Tibial artery (tissue), 4 donors: Measurements from ENCODE around the gene SLC45A1.
A peak's percentile ranks its signal among the peaks of the same experiment; 100 is the strongest.

ENCODE experiments used
- DNase-seq, 2 donors: peaks; one replicate each; pipeline ENCODE4 v3.0.0-alpha.2; 2019
- H3K27ac ChIP-seq, 2 donors: fragments of 200-600 bp; sonication (generic) in 1 of 2; 1 replicate in 1 of 2; 2 replicates in 1 of 2; pipeline ENCODE4 v1.5.1; 2018 to 2019; ENCODE audit warnings: mild to moderate bottlenecking in 1 of 2
- H3K27me3 ChIP-seq, 2 donors: fragments of 200-600 bp; sonication (generic) in 1 of 2; one replicate each; pipeline versions ENCODE4 v1.5.1 to v1.6.0; 2016 to 2019
- H3K36me3 ChIP-seq, 3 donors: fragments of 200-600 bp; sonication (generic) in 2 of 3; one replicate each; pipeline ENCODE4 v1.5.1; 2016 to 2019; ENCODE audit warnings: mild to moderate bottlenecking in 2 of 3
- H3K4me1 ChIP-seq, 4 donors: fragments of 200-600 bp; sonication (generic) in 2 of 4; 1 replicate in 3 of 4; 2 replicates in 1 of 4; pipeline ENCODE4 v1.5.1; 2016 to 2019
- H3K4me3 ChIP-seq, 2 donors: fragments of 200-600 bp; sonication (generic) in 1 of 2; 1 replicate in 1 of 2; 2 replicates in 1 of 2; pipeline ENCODE4 v1.5.1; 2018 to 2019; ENCODE audit warnings: mild to moderate bottlenecking in 2 of 2
- H3K9me3 ChIP-seq, 3 donors: fragments of 200-600 bp; sonication (generic) in 1 of 3; one replicate each; pipeline ENCODE4 v1.5.1; 2016 to 2019
- intact Hi-C: fragments of 100-400 bp; cut with DNase I; formaldehyde crosslinking; loops from one replicate; pipeline ENCODE4 v1.15.0; 2023; ENCODE audit warnings: low total_unique reads
- TF ChIP-seq, protein P1 (sequence below), 2 experiments: fragments of 200-600 bp in 1 of 2; fragments of 450-650 bp in 1 of 2; IDR thresholded peaks; one replicate each; pipeline ENCODE4 v1.5.1; 2017 to 2019; ENCODE audit warnings: antibody characterized with exemption in 2 of 2, mild to moderate bottlenecking in 1 of 2, moderate library complexity in 1 of 2

Gene SLC45A1

DNA sequence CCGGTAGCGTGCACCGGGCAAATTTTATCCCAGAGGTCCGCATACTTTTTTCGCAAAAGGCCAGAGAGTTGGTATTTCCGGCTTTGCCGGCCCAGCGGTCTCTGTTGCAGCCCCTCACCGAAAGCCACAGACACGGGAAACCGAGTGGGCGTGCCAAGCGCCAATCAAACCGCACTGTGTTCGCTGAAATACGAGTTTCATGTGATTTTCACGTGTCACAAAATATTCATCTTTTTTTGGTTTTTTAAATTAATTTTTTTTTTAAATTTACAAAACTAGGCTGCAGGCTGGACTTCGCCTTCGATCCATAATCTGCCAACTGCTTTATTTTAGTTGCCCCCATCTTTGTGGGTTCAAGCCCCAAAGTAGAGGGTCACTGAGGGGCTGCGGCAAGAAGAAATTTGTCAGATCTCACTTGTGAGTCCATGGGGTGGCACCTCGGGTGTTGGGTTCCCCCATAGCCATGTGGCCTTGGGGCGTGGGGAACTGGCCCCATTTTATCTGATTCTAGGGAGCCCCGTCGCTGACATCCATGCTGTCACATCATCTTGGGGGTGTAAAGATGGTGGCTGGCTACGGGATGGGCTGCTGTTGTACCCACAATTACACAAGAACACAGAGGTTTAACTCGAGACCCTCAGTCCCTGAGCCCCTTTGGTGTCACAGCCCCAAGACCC lies 20.8 kb downstream of the SLC45A1 start:
- TF ChIP-seq, protein P1, sequence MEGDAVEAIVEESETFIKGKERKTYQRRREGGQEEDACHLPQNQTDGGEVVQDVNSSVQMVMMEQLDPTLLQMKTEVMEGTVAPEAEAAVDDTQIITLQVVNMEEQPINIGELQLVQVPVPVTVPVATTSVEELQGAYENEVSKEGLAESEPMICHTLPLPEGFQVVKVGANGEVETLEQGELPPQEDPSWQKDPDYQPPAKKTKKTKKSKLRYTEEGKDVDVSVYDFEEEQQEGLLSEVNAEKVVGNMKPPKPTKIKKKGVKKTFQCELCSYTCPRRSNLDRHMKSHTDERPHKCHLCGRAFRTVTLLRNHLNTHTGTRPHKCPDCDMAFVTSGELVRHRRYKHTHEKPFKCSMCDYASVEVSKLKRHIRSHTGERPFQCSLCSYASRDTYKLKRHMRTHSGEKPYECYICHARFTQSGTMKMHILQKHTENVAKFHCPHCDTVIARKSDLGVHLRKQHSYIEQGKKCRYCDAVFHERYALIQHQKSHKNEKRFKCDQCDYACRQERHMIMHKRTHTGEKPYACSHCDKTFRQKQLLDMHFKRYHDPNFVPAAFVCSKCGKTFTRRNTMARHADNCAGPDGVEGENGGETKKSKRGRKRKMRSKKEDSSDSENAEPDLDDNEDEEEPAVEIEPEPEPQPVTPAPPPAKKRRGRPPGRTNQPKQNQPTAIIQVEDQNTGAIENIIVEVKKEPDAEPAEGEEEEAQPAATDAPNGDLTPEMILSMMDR (IDR thresholded peaks at IDR 0.05), result no peak
- no peak for DNase-seq
- H3K4me3 ChIP-seq, result no peak overlapping the region
- peaks cover 2 to 37% (median 25%) of the 10 kb centered on the region in 3 donors for H3K36me3 ChIP-seq
- H3K9me3 ChIP-seq, result no peaks in the 10 kb centered on the region
- H3K27ac ChIP-seq, result no peak overlapping the region
- no peaks in the 10 kb centered on the region for H3K27me3 ChIP-seq
- intact Hi-C loops, result no loop called here
- peaks cover 5 to 19% (median 7%) of the 10 kb centered on the region in 4 donors for H3K4me1 ChIP-seq

DNA sequence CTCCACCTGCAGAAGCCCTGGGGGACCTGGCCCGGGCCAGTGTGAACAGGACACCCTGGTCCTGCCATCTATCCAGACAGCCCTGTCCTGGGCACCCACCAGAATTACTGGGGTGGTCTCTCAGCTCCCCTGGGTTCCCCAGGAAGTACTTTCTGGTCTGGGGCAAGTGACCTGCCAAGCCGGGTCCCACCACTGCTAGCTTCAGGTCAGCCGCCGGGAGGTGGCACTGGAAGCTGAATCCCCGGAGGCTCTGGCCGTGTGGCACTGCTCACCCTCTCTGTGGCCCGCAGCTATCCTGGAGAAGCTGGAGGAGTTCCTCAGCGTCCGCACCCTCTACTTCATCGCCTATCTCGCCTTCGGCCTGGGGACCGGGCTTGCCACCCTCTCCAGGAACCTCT lies 21.3 kb downstream of the SLC45A1 start:
- no peak for DNase-seq
- H3K4me1 ChIP-seq, result peaks cover 5 to 24% (median 12%) of the 10 kb centered on the region in 4 donors
- H3K4me3 ChIP-seq, result no peak overlapping the region
- peaks cover 0 to 35% (median 25%) of the 10 kb centered on the region in 3 donors for H3K36me3 ChIP-seq
- TF ChIP-seq, protein P1 (IDR thresholded peaks at IDR 0.05), result no peak
- H3K9me3 ChIP-seq, result no peaks in the 10 kb centered on the region
- no peak overlapping the region for H3K27ac ChIP-seq
- intact Hi-C loops, result no loop called here
- no peaks in the 10 kb centered on the region for H3K27me3 ChIP-seq

DNA sequence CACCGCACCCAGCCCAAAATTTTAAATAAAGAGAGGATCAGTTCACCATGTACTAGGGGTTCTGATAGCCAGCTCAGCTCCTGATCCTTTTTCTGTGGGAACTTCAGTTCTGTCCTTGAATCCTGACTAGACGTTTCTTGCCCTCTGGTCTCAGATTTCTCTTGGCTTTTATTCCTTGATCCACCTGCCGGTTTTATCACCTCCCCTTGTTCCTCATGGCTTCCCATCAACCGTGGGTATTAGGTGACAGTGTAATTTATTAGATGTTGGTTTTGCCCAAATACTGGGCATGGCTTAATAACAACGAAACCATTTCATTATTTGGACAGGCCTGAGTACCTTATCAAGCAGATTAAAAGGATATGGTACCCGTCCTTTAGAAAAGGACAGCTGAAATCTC lies 22.5 kb downstream of the SLC45A1 start:
- no peaks in the 10 kb centered on the region for H3K27me3 ChIP-seq
- TF ChIP-seq, protein P1 (IDR thresholded peaks at IDR 0.05), result no peak
- H3K4me3 ChIP-seq, result no peak overlapping the region
- H3K4me1 ChIP-seq, result peaks cover 5 to 27% (median 15%) of the 10 kb centered on the region in 4 donors
- H3K27ac ChIP-seq, result peak overlapping the region; percentile 12 to 94
- H3K36me3 ChIP-seq, result peaks cover 0 to 31% (median 21%) of the 10 kb centered on the region in 3 donors
- intact Hi-C loops, result no loop called here
- no peak for DNase-seq
- no peaks in the 10 kb centered on the region for H3K9me3 ChIP-seq

DNA sequence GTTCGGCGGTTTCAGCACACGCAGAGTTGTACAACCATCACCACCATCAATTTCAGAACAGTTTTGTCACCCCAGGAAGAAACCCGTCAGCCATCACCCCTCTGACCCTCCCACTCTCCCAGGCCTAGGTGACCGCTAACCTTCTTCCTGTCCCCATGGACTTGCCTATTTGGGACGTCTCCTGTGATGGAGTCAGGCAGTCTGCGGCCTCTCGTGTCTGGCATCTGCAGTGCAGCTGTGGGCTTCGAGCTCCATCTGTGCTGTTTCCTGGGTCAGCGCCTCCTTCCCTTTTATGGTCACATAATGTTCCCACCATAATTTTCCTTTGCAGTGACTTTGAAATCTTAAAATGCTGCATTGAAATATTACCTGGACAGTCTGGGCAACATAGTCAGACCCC lies 24.4 kb downstream of the SLC45A1 start:
- peak in 1 of 2 donors; percentile 81 for DNase-seq
- no peak overlapping the region for H3K4me3 ChIP-seq
- H3K36me3 ChIP-seq, result peaks cover 0 to 20% (median 19%) of the 10 kb centered on the region in 3 donors
- no peaks in the 10 kb centered on the region for H3K9me3 ChIP-seq
- H3K4me1 ChIP-seq, result peaks cover 5 to 27% (median 15%) of the 10 kb centered on the region in 4 donors
- peak overlapping the region; percentile 87 to 94 for H3K27ac ChIP-seq
- no peaks in the 10 kb centered on the region for H3K27me3 ChIP-seq
- intact Hi-C loops, result no loop called here
- TF ChIP-seq, protein P1 (IDR thresholded peaks at IDR 0.05), result peak; percentile 24 to 26

DNA sequence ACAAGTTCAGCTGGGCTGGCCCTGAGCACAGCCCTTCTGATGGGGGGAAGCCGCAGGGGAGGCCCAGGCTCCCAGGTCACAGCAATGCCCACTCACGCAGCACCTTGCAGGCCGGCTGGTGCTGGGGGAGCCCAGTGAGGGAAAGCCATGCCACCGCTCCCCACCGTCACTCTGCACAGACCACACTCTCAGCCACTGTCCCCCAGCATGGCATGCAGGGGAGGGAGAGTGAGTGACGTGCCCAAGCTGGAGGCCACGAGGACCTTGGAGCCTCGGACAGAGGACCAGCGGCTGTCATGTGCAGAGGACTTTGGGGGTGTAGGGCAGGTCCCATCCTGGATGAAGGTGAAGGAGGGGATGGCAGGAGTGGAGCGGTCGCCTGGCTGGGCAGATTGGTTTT lies 25.1 kb downstream of the SLC45A1 start:
- H3K9me3 ChIP-seq, result no peaks in the 10 kb centered on the region
- H3K27me3 ChIP-seq, result no peaks in the 10 kb centered on the region
- H3K4me1 ChIP-seq, result peaks cover 5 to 27% (median 15%) of the 10 kb centered on the region in 4 donors
- intact Hi-C loops, result no loop called here
- TF ChIP-seq, protein P1 (IDR thresholded peaks at IDR 0.05), result no peak
- peaks cover 0 to 14% (median 13%) of the 10 kb centered on the region in 3 donors for H3K36me3 ChIP-seq
- H3K4me3 ChIP-seq, result no peak overlapping the region
- no peak for DNase-seq
- H3K27ac ChIP-seq, result peak overlapping the region; percentile 87 to 94
